Measurements from ENCODE around the gene CHMP2A. TPM values are rescaled to one million over a fixed set of nuclear protein-coding genes. Genes with fewer than 3 reads are reported as not detected.

The CHMP2A gene
- polyA plus RNA-seq, 2 of the 4 experiments (the other 2 are of a cell fraction) = 198 to 280 TPM

- DNase-seq (ENCODE audit: low read depth in 1 of 2, low spot score in 1 of 2) = no peak
- POLR2A ChIA-PET = interaction anchor here (0.7 to 1.9 kb wide), 2 partner anchors 12 to 27 kb away, joined by 3 to 5 read pairs; partner anchors contain the start of gene TRIM28
- no peak for FAIRE-seq
- TF ChIP-seq BCL3 (IDR thresholded peaks at IDR 0.05) = no peak
- TF ChIP-seq ZSCAN20 (CRISPR knock-in tag; IDR thresholded peaks at IDR 0.05) = no peak
- no peak for TF ChIP-seq CBX8 (IDR thresholded peaks at IDR 0.05)
- no peak for TF ChIP-seq EP300 (IDR thresholded peaks at IDR 0.05)
- no peak for TF ChIP-seq NFE2L2 (conservative IDR thresholded peaks at IDR 0.05; ENCODE audit: low read length)
- TF ChIP-seq, protein P1, sequence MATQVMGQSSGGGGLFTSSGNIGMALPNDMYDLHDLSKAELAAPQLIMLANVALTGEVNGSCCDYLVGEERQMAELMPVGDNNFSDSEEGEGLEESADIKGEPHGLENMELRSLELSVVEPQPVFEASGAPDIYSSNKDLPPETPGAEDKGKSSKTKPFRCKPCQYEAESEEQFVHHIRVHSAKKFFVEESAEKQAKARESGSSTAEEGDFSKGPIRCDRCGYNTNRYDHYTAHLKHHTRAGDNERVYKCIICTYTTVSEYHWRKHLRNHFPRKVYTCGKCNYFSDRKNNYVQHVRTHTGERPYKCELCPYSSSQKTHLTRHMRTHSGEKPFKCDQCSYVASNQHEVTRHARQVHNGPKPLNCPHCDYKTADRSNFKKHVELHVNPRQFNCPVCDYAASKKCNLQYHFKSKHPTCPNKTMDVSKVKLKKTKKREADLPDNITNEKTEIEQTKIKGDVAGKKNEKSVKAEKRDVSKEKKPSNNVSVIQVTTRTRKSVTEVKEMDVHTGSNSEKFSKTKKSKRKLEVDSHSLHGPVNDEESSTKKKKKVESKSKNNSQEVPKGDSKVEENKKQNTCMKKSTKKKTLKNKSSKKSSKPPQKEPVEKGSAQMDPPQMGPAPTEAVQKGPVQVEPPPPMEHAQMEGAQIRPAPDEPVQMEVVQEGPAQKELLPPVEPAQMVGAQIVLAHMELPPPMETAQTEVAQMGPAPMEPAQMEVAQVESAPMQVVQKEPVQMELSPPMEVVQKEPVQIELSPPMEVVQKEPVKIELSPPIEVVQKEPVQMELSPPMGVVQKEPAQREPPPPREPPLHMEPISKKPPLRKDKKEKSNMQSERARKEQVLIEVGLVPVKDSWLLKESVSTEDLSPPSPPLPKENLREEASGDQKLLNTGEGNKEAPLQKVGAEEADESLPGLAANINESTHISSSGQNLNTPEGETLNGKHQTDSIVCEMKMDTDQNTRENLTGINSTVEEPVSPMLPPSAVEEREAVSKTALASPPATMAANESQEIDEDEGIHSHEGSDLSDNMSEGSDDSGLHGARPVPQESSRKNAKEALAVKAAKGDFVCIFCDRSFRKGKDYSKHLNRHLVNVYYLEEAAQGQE (IDR thresholded peaks at IDR 0.05) = no peak
- no peak for TF ChIP-seq EHMT2 (IDR thresholded peaks at IDR 0.05; ENCODE audit: low read depth)
- no peak for TF ChIP-seq ZFP36 (IDR thresholded peaks at IDR 0.05; ENCODE audit: borderline replicate concordance, partially characterized antibody)
- no peak for TF ChIP-seq GATA3 (IDR thresholded peaks at IDR 0.05; ENCODE audit: borderline replicate concordance)
- no peak for TF ChIP-seq HES2 (IDR thresholded peaks at IDR 0.05)
- TF ChIP-seq SMC3 (IDR thresholded peaks at IDR 0.05) = no peak
- TF ChIP-seq EHF (CRISPR knock-in tag; IDR thresholded peaks at IDR 0.05) = no peak
- TF ChIP-seq, protein P2, sequence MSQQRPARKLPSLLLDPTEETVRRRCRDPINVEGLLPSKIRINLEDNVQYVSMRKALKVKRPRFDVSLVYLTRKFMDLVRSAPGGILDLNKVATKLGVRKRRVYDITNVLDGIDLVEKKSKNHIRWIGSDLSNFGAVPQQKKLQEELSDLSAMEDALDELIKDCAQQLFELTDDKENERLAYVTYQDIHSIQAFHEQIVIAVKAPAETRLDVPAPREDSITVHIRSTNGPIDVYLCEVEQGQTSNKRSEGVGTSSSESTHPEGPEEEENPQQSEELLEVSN (IDR thresholded peaks at IDR 0.05; ENCODE audit: borderline replicate concordance, low read depth) = no peak
- TF ChIP-seq RAD21 (conservative IDR thresholded peaks at IDR 0.05 in 1 of 2, IDR thresholded peaks at IDR 0.05 in 1 of 2) = no peak
- TF ChIP-seq CHD4 (IDR thresholded peaks at IDR 0.05; ENCODE audit: borderline replicate concordance) = no peak
- no peak for TF ChIP-seq TFCP2L1 (CRISPR knock-in tag; IDR thresholded peaks at IDR 0.05)
- no peak for TF ChIP-seq NPAS2 (CRISPR knock-in tag; IDR thresholded peaks at IDR 0.05; ENCODE audit: borderline replicate concordance)
- TF ChIP-seq HDAC2 (IDR thresholded peaks at IDR 0.05) = no peak
- ATAC-seq = no peak
- 92% methylated on average over 19 of the region's 25 CpGs for WGBS (ENCODE audit: missing lambda C conversion rate)
- no peak overlapping the region for H3K4me3 ChIP-seq
- H3K4me1 ChIP-seq = peaks cover 15% of the 10 kb centered on the region
- CTCF ChIA-PET = interaction anchor here (1.0 to 3.3 kb wide), 5 partner anchors 9 to 57 kb away, joined by 3 to 16 read pairs (median 7); partner anchors contain the start of gene ZBTB45
- no peak overlapping the region for H3K27ac ChIP-seq
- H3K9me3 ChIP-seq = no peaks in the 10 kb centered on the region
- no peak overlapping the region for H3K4me2 ChIP-seq
These were observed 16.1 kb upstream of the CHMP2A start for GRCh38 chr19:58570770-58571574.

GRCh38 chr19:58569943-58570670 is 15.2 kb upstream of the CHMP2A start:
- ATAC-seq (no peak), FAIRE-seq (no peak), DNase-seq (ENCODE audit: low read depth in 1 of 2, low spot score in 1 of 2) (no peak)
- Histone ChIP-seq H3K9me3 (no peaks in the 10 kb centered on the region), H3K4me3 (no peak overlapping the region), H3K27ac (no peak overlapping the region), H3K4me2 (no peak overlapping the region), H3K4me1 (peaks cover 15% of the 10 kb centered on the region)
- ChIA-PET POLR2A (interaction anchor here (0.7 to 1.9 kb wide), 3 partner anchors 11 to 26 kb away, joined by 3 to 6 read pairs (median 5); partner anchors contain the start of gene TRIM28), CTCF (interaction anchor here (1.0 to 3.3 kb wide), 3 partner anchors 11 to 56 kb away, joined by 3 to 16 read pairs (median 3); partner anchors contain the start of gene ZBTB45)
- WGBS (ENCODE audit: missing lambda C conversion rate) = 79% methylated on average over 8 of the region's 8 CpGs
- TF ChIP-seq JUN (IDR thresholded peaks at IDR 0.05) = 0 out of 5 replicates have a peak, but pooled peaks of 1 of the 2 experiments have one; percentile 2
- TF ChIP-seq FOSL2 (IDR thresholded peaks at IDR 0.05) = no peak
- TF ChIP-seq FOSL2 (CRISPR knock-in tag; IDR thresholded peaks at IDR 0.05) = no peak

All from A549 (cell line).